Measurements from ENCODE around the gene PRKCE.
"Not testable (repeated sequence)": the region's sequence is repeated elsewhere in the genome, so short reads cannot be mapped to it uniquely, and the experiment has no call there.

The PRKCE gene

GRCh38 chr2:45695480-45696007 lies 44.1 kb downstream of the PRKCE start:
- not testable (repeated sequence) for H3K4me1 ChIP-seq (ENCODE audit: control insufficient read depth in 2 of 2, insufficient read depth in 2 of 2, low read length in 2 of 2); H3K4me3 ChIP-seq (ENCODE audit: low read length in 2 of 2); H3K27me3 ChIP-seq (ENCODE audit: control insufficient read depth in 2 of 2, insufficient read depth in 2 of 2, low read length in 2 of 2); H3K9me3 ChIP-seq (ENCODE audit: control insufficient read depth in 2 of 2, low read length in 2 of 2); H3K9ac ChIP-seq (ENCODE audit: low read depth in 1 of 2, low read length in 2 of 2); H3K36me3 ChIP-seq (ENCODE audit: control insufficient read depth in 2 of 2, insufficient read depth in 2 of 2, low read length in 2 of 2); H3K27ac ChIP-seq (ENCODE audit: low read depth in 2 of 2, low read length in 2 of 2)

DNA sequence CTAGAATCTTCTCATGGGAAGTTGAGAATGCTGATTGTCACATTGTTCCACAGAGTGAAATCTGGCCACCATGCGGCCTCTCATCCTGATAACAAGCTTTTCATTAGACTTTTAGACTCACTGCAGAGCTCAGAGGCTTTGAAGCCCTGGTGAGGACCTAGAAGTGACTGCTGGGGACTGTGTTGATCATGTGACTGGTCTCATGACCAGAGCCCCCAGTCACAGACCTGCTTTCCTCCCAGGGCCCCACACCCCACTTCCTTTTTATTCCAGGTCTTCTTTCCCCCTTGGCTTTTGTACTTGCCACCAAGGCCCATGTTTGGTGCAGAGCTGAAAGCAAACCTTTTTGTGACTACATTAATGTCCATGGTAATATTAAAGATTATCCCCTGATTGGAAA lies 45.2 kb downstream of the PRKCE start:
- H3K27ac ChIP-seq (ENCODE audit: low read depth in 2 of 2, low read length in 2 of 2) = no peak overlapping the region

GRCh38 chr2:45697190-45697589 lies 45.7 kb downstream of the PRKCE start:
- H3K9me3 ChIP-seq (ENCODE audit: control insufficient read depth in 2 of 2, low read length in 2 of 2) = no peaks in the 10 kb centered on the region
- no peaks in the 10 kb centered on the region for H3K36me3 ChIP-seq (ENCODE audit: control insufficient read depth in 2 of 2, insufficient read depth in 2 of 2, low read length in 2 of 2)
- H3K27ac ChIP-seq (ENCODE audit: low read depth in 2 of 2, low read length in 2 of 2) = no peak overlapping the region
- no peaks in the 10 kb centered on the region for H3K27me3 ChIP-seq (ENCODE audit: control insufficient read depth in 2 of 2, insufficient read depth in 2 of 2, low read length in 2 of 2)
- no peak overlapping the region for H3K9ac ChIP-seq (ENCODE audit: low read depth in 1 of 2, low read length in 2 of 2)
- no peaks in the 10 kb centered on the region for H3K4me1 ChIP-seq (ENCODE audit: control insufficient read depth in 2 of 2, insufficient read depth in 2 of 2, low read length in 2 of 2)
- no peak overlapping the region for H3K4me3 ChIP-seq (ENCODE audit: low read length in 2 of 2)

More for the DNA sequence above, 45.2 kb downstream of the PRKCE start:
- Histone ChIP-seq H3K27me3 (ENCODE audit: control insufficient read depth in 2 of 2, insufficient read depth in 2 of 2, low read length in 2 of 2) (no peaks in the 10 kb centered on the region), H3K4me3 (ENCODE audit: low read length in 2 of 2) (no peak overlapping the region), H3K9ac (ENCODE audit: low read depth in 1 of 2, low read length in 2 of 2) (no peak overlapping the region), H3K4me1 (ENCODE audit: control insufficient read depth in 2 of 2, insufficient read depth in 2 of 2, low read length in 2 of 2) (no peaks in the 10 kb centered on the region), H3K36me3 (ENCODE audit: control insufficient read depth in 2 of 2, insufficient read depth in 2 of 2, low read length in 2 of 2) (no peaks in the 10 kb centered on the region), H3K9me3 (ENCODE audit: control insufficient read depth in 2 of 2, low read length in 2 of 2) (no peaks in the 10 kb centered on the region)

- Histone ChIP-seq H3K27me3 (ENCODE audit: control insufficient read depth in 2 of 2, insufficient read depth in 2 of 2, low read length in 2 of 2) (no peaks in the 10 kb centered on the region), H3K9me3 (ENCODE audit: control insufficient read depth in 2 of 2, low read length in 2 of 2) (no peaks in the 10 kb centered on the region), H3K36me3 (ENCODE audit: control insufficient read depth in 2 of 2, insufficient read depth in 2 of 2, low read length in 2 of 2) (no peaks in the 10 kb centered on the region), H3K4me1 (ENCODE audit: control insufficient read depth in 2 of 2, insufficient read depth in 2 of 2, low read length in 2 of 2) (no peaks in the 10 kb centered on the region), H3K4me3 (ENCODE audit: low read length in 2 of 2) (no peak overlapping the region), H3K27ac (ENCODE audit: low read depth in 2 of 2, low read length in 2 of 2) (no peak overlapping the region), H3K9ac (ENCODE audit: low read depth in 1 of 2, low read length in 2 of 2) (no peak overlapping the region)
These were observed 47.1 kb downstream of the PRKCE start for GRCh38 chr2:45698554-45698953.

GRCh38 chr2:45699032-45699658 lies 47.7 kb downstream of the PRKCE start:
- H3K4me1 ChIP-seq (ENCODE audit: control insufficient read depth in 2 of 2, insufficient read depth in 2 of 2, low read length in 2 of 2) = no peaks in the 10 kb centered on the region
- no peaks in the 10 kb centered on the region for H3K36me3 ChIP-seq (ENCODE audit: control insufficient read depth in 2 of 2, insufficient read depth in 2 of 2, low read length in 2 of 2)
- no peaks in the 10 kb centered on the region for H3K9me3 ChIP-seq (ENCODE audit: control insufficient read depth in 2 of 2, low read length in 2 of 2)
- H3K27ac ChIP-seq (ENCODE audit: low read depth in 2 of 2, low read length in 2 of 2) = no peak overlapping the region
- no peak overlapping the region for H3K9ac ChIP-seq (ENCODE audit: low read depth in 1 of 2, low read length in 2 of 2)
- no peaks in the 10 kb centered on the region for H3K27me3 ChIP-seq (ENCODE audit: control insufficient read depth in 2 of 2, insufficient read depth in 2 of 2, low read length in 2 of 2)
- no peak overlapping the region for H3K4me3 ChIP-seq (ENCODE audit: low read length in 2 of 2)

- H3K9ac ChIP-seq (ENCODE audit: low read depth in 1 of 2, low read length in 2 of 2) = no peak overlapping the region
- H3K27me3 ChIP-seq (ENCODE audit: control insufficient read depth in 2 of 2, insufficient read depth in 2 of 2, low read length in 2 of 2) = no peaks in the 10 kb centered on the region
- H3K9me3 ChIP-seq (ENCODE audit: control insufficient read depth in 2 of 2, low read length in 2 of 2) = no peaks in the 10 kb centered on the region
- H3K4me3 ChIP-seq (ENCODE audit: low read length in 2 of 2) = no peak overlapping the region
- no peak overlapping the region for H3K27ac ChIP-seq (ENCODE audit: low read depth in 2 of 2, low read length in 2 of 2)
- no peaks in the 10 kb centered on the region for H3K4me1 ChIP-seq (ENCODE audit: control insufficient read depth in 2 of 2, insufficient read depth in 2 of 2, low read length in 2 of 2)
- H3K36me3 ChIP-seq (ENCODE audit: control insufficient read depth in 2 of 2, insufficient read depth in 2 of 2, low read length in 2 of 2) = no peaks in the 10 kb centered on the region
These were observed 49.0 kb downstream of the PRKCE start for GRCh38 chr2:45700407-45701013.

- H3K27me3 ChIP-seq (ENCODE audit: control insufficient read depth in 2 of 2, insufficient read depth in 2 of 2, low read length in 2 of 2) = no peaks in the 10 kb centered on the region
- no peaks in the 10 kb centered on the region for H3K4me1 ChIP-seq (ENCODE audit: control insufficient read depth in 2 of 2, insufficient read depth in 2 of 2, low read length in 2 of 2)
- no peaks in the 10 kb centered on the region for H3K9me3 ChIP-seq (ENCODE audit: control insufficient read depth in 2 of 2, low read length in 2 of 2)
- peaks cover 0 to 3% of the 10 kb centered on the region in 2 donors for H3K36me3 ChIP-seq (ENCODE audit: control insufficient read depth in 2 of 2, insufficient read depth in 2 of 2, low read length in 2 of 2)
- H3K27ac ChIP-seq (ENCODE audit: low read depth in 2 of 2, low read length in 2 of 2) = no peak overlapping the region
- no peak overlapping the region for H3K9ac ChIP-seq (ENCODE audit: low read depth in 1 of 2, low read length in 2 of 2)
- no peak overlapping the region for H3K4me3 ChIP-seq (ENCODE audit: low read length in 2 of 2)
These were observed 53.8 kb downstream of the PRKCE start for GRCh38 chr2:45705233-45705632.

DNA sequence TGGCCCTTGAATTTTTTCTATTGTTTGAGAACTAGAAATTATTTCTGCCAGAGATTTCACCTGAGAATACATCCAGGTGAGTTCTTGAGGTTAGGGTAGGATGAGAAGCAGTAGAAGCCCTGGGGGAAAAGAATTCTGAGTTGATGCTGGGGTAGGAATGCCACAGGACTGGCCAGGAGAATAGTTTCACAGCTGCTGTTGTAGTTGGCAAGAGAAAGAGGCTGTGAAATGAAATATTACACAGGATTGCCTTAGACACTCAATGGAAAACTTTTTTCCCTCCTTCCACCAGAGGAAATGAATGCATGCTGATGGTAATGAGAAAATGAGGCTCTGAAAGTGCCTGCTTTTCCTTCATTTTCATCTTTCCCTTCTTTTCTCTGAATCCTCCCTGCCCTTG lies 54.6 kb downstream of the PRKCE start:
- peaks cover 0 to 3% of the 10 kb centered on the region in 2 donors for H3K36me3 ChIP-seq (ENCODE audit: control insufficient read depth in 2 of 2, insufficient read depth in 2 of 2, low read length in 2 of 2)
- H3K4me3 ChIP-seq (ENCODE audit: low read length in 2 of 2) = no peak overlapping the region
- H3K27ac ChIP-seq (ENCODE audit: low read depth in 2 of 2, low read length in 2 of 2) = no peak overlapping the region
- H3K4me1 ChIP-seq (ENCODE audit: control insufficient read depth in 2 of 2, insufficient read depth in 2 of 2, low read length in 2 of 2) = no peaks in the 10 kb centered on the region
- no peaks in the 10 kb centered on the region for H3K9me3 ChIP-seq (ENCODE audit: control insufficient read depth in 2 of 2, low read length in 2 of 2)
- H3K27me3 ChIP-seq (ENCODE audit: control insufficient read depth in 2 of 2, insufficient read depth in 2 of 2, low read length in 2 of 2) = no peaks in the 10 kb centered on the region
- H3K9ac ChIP-seq (ENCODE audit: low read depth in 1 of 2, low read length in 2 of 2) = no peak overlapping the region

- no peak overlapping the region for H3K27ac ChIP-seq (ENCODE audit: low read depth in 2 of 2, low read length in 2 of 2)
These were observed 55.5 kb downstream of the PRKCE start for GRCh38 chr2:45707006-45707405.

GRCh38 chr2:45707661-45708060 lies 56.2 kb downstream of the PRKCE start:
- no peak overlapping the region for H3K9ac ChIP-seq (ENCODE audit: low read depth in 1 of 2, low read length in 2 of 2)
- no peaks in the 10 kb centered on the region for H3K9me3 ChIP-seq (ENCODE audit: control insufficient read depth in 2 of 2, low read length in 2 of 2)
- peaks cover 0 to 3% of the 10 kb centered on the region in 2 donors for H3K36me3 ChIP-seq (ENCODE audit: control insufficient read depth in 2 of 2, insufficient read depth in 2 of 2, low read length in 2 of 2)
- no peaks in the 10 kb centered on the region for H3K4me1 ChIP-seq (ENCODE audit: control insufficient read depth in 2 of 2, insufficient read depth in 2 of 2, low read length in 2 of 2)
- no peaks in the 10 kb centered on the region for H3K27me3 ChIP-seq (ENCODE audit: control insufficient read depth in 2 of 2, insufficient read depth in 2 of 2, low read length in 2 of 2)
- H3K27ac ChIP-seq (ENCODE audit: low read depth in 2 of 2, low read length in 2 of 2) = no peak overlapping the region
- H3K4me3 ChIP-seq (ENCODE audit: low read length in 2 of 2) = no peak overlapping the region

More at GRCh38 chr2:45707006-45707405, 55.5 kb downstream of the PRKCE start:
- no peak overlapping the region for H3K4me3 ChIP-seq (ENCODE audit: low read length in 2 of 2)
- H3K9ac ChIP-seq (ENCODE audit: low read depth in 1 of 2, low read length in 2 of 2) = no peak overlapping the region
- no peaks in the 10 kb centered on the region for H3K4me1 ChIP-seq (ENCODE audit: control insufficient read depth in 2 of 2, insufficient read depth in 2 of 2, low read length in 2 of 2)
- peaks cover 0 to 3% of the 10 kb centered on the region in 2 donors for H3K36me3 ChIP-seq (ENCODE audit: control insufficient read depth in 2 of 2, insufficient read depth in 2 of 2, low read length in 2 of 2)
- no peaks in the 10 kb centered on the region for H3K27me3 ChIP-seq (ENCODE audit: control insufficient read depth in 2 of 2, insufficient read depth in 2 of 2, low read length in 2 of 2)
- H3K9me3 ChIP-seq (ENCODE audit: control insufficient read depth in 2 of 2, low read length in 2 of 2) = no peaks in the 10 kb centered on the region
